ENCODE data around the gene RBMY1A1.
"Not testable (repeated sequence)": the region's sequence is repeated elsewhere in the genome, so short reads cannot be mapped to it uniquely, and the experiment has no call there.

RBMY1A1 gene

DNA sequence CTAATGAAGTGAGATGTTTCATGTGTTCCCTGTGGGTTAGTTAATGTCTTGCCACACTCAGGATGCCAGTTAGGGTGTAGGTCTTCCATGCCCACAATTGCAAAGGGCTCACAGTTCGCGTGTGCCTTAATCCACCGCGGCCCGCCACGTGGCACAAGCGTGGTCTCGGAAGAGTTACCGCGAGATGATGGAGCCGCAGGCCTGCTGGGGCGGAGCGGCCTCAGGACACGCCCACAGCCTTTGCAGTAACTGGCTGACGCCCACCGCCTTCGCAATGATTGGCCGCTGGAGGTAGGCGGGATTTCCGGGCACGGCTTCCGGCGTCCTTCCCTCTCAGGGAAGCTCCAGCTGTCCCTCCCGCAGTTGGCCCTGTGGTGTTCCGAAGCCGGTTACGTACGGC is at the start of gene RBMY1A1:
Gene RBMY1A1, plus strand, starts transcription at position 301 of the 400 bp plus-strand sequence. CDS start 2,013 bp downstream, outside the sequence.
- TF ChIP-seq EGR1, NFIC (IDR thresholded peaks at IDR 0.05): not testable (repeated sequence)
- TF ChIP-seq, protein P1, sequence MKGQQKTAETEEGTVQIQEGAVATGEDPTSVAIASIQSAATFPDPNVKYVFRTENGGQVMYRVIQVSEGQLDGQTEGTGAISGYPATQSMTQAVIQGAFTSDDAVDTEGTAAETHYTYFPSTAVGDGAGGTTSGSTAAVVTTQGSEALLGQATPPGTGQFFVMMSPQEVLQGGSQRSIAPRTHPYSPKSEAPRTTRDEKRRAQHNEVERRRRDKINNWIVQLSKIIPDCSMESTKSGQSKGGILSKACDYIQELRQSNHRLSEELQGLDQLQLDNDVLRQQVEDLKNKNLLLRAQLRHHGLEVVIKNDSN (IDR thresholded peaks at IDR 0.05) = not testable (repeated sequence)

DNA sequence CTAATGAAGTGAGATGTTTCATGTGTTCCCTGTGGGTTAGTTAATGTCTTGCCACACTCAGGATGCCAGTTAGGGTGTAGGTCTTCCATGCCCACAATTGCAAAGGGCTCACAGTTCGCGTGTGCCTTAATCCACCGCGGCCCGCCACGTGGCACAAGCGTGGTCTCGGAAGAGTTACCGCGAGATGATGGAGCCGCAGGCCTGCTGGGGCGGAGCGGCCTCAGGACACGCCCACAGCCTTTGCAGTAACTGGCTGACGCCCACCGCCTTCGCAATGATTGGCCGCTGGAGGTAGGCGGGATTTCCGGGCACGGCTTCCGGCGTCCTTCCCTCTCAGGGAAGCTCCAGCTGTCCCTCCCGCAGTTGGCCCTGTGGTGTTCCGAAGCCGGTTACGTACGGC is 23.6 kb upstream of the RBMY1A1 start, which contains the start of gene RBMY1B:
Gene RBMY1B, plus strand, starts transcription at position 301 of the 400 bp plus-strand sequence. CDS start 2,013 bp downstream, outside the sequence.
- TF ChIP-seq, protein P2, sequence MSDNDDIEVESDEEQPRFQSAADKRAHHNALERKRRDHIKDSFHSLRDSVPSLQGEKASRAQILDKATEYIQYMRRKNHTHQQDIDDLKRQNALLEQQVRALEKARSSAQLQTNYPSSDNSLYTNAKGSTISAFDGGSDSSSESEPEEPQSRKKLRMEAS (IDR thresholded peaks at IDR 0.05) = not testable (repeated sequence)
- not testable (repeated sequence) for TF ChIP-seq EP300 (IDR thresholded peaks at IDR 0.05; ENCODE audit: borderline replicate concordance); CREB1 (IDR thresholded peaks at IDR 0.05; ENCODE audit: low read depth)

DNA sequence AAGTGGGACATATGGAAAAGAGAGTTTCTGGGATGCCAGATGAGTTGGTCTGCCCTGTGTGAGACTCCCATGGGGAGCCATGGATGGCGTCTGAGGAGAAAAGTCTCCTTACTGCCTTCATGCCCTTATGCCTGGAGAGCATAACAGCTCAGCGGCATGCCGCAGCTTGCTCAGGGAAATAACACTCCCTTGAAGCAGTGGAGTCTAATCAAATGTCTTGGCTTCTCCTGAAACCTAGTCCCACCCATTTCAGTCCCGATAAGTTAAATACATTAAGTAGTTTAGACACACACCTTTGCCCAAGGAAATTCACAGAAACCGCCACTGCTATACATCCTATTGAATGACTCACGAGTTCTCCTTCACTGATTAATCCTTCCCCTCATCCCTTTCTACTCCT is 50.8 kb downstream of the RBMY1A1 start:
- TF ChIP-seq, protein P3, sequence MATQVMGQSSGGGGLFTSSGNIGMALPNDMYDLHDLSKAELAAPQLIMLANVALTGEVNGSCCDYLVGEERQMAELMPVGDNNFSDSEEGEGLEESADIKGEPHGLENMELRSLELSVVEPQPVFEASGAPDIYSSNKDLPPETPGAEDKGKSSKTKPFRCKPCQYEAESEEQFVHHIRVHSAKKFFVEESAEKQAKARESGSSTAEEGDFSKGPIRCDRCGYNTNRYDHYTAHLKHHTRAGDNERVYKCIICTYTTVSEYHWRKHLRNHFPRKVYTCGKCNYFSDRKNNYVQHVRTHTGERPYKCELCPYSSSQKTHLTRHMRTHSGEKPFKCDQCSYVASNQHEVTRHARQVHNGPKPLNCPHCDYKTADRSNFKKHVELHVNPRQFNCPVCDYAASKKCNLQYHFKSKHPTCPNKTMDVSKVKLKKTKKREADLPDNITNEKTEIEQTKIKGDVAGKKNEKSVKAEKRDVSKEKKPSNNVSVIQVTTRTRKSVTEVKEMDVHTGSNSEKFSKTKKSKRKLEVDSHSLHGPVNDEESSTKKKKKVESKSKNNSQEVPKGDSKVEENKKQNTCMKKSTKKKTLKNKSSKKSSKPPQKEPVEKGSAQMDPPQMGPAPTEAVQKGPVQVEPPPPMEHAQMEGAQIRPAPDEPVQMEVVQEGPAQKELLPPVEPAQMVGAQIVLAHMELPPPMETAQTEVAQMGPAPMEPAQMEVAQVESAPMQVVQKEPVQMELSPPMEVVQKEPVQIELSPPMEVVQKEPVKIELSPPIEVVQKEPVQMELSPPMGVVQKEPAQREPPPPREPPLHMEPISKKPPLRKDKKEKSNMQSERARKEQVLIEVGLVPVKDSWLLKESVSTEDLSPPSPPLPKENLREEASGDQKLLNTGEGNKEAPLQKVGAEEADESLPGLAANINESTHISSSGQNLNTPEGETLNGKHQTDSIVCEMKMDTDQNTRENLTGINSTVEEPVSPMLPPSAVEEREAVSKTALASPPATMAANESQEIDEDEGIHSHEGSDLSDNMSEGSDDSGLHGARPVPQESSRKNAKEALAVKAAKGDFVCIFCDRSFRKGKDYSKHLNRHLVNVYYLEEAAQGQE (IDR thresholded peaks at IDR 0.05; ENCODE audit: low read depth) = no peak
- no peak for TF ChIP-seq FOXM1 (IDR thresholded peaks at IDR 0.05; ENCODE audit: borderline replicate concordance, low read depth)
- no peak for TF ChIP-seq EGR1 (IDR thresholded peaks at IDR 0.05)
- no peak for TF ChIP-seq NFIC (IDR thresholded peaks at IDR 0.05)
- no peak for TF ChIP-seq RAD21 (IDR thresholded peaks at IDR 0.05; ENCODE audit: low read depth)
- TF ChIP-seq TCF12 (IDR thresholded peaks at IDR 0.05; ENCODE audit: low read depth) = no peak
- no peak for TF ChIP-seq CEBPB (IDR thresholded peaks at IDR 0.05)
- TF ChIP-seq, protein P1 (IDR thresholded peaks at IDR 0.05) = no peak
- TF ChIP-seq TAF1 (IDR thresholded peaks at IDR 0.05; ENCODE audit: low read depth) = no peak
- no peak for TF ChIP-seq YY1 (IDR thresholded peaks at IDR 0.05; ENCODE audit: low read depth)
- no peak for TF ChIP-seq TEAD4 (IDR thresholded peaks at IDR 0.05)
- TF ChIP-seq EP300 (IDR thresholded peaks at IDR 0.05; ENCODE audit: borderline replicate concordance) = no peak
- TF ChIP-seq CREB1 (IDR thresholded peaks at IDR 0.05; ENCODE audit: low read depth) = no peak
- no peak for TF ChIP-seq ZBTB7A (IDR thresholded peaks at IDR 0.05; ENCODE audit: low read depth)
- TF ChIP-seq, protein P2 (IDR thresholded peaks at IDR 0.05) = no peak

DNA sequence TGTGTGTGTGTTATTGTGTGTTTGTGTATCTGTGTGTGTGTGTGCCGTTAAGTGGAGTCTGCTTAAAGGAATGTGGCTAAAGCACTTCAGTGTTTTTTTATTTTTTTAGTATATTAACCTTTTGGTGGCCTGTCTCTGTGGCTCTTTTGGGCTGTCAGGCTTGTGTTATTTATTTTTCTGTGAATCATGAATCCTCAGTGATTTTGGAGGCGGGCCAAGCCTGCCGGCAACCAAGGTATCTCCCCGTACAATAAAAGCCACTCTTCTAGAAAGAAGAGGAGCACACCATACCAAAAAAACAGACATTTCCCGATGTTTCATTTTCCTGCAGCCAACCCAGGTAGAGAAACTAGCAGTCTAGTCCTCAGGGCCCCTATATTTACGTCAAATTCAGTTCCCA is 57.4 kb downstream of the RBMY1A1 start:
- TF ChIP-seq ZBTB7A (IDR thresholded peaks at IDR 0.05; ENCODE audit: low read depth) (no peak), CEBPB (IDR thresholded peaks at IDR 0.05) (no peak), EP300 (IDR thresholded peaks at IDR 0.05; ENCODE audit: borderline replicate concordance) (no peak), FOXM1 (IDR thresholded peaks at IDR 0.05; ENCODE audit: borderline replicate concordance, low read depth) (no peak), YY1 (IDR thresholded peaks at IDR 0.05; ENCODE audit: low read depth) (no peak), NFIC (IDR thresholded peaks at IDR 0.05) (no peak), TAF1 (IDR thresholded peaks at IDR 0.05; ENCODE audit: low read depth) (no peak)
- TF ChIP-seq, protein P1 (IDR thresholded peaks at IDR 0.05) = no peak
- TF ChIP-seq, protein P3 (IDR thresholded peaks at IDR 0.05; ENCODE audit: low read depth) = no peak
- TF ChIP-seq, protein P2 (IDR thresholded peaks at IDR 0.05) = no peak
